Endothelial cell of umbilical vein (primary cell): ENCODE results near the gene PDX1. TPM values are rescaled to one million over a fixed set of nuclear protein-coding genes. Genes with fewer than 3 reads are reported as not detected.

Source experiments
- BruUV-seq: library from RNA; stranded (reverse); fragments of 400-500 nt; replicated peaks from 2 replicates; lab custom pipeline; 2021; lab: Mats Ljungman, UMichigan
- CTCF ChIA-PET: fragments of 300-600, 350-600 bp; sonication (Branson Sonifier 250); formaldehyde crosslinking; loops from one replicate; lab custom pipeline; 2021; ENCODE audit warnings: antibody characterized with exemption, inconsistent platforms; lab: Charles Lee
- POLR2A ChIA-PET: fragments of 300-600, 350-600 bp; sonication (Branson Sonifier 250); formaldehyde crosslinking; loops from one replicate; lab custom pipeline; 2021; ENCODE audit warnings: antibody characterized with exemption, inconsistent platforms; lab: Charles Lee
- DNase-seq: peaks from one replicate; pipeline ENCODE4 v3.0.0-alpha.2; 2011; ENCODE audit warnings: low read depth, low spot score
- FAIRE-seq: peaks from 2 replicates; lab custom pipeline; 2011; peaks lifted over from hg19 to GRCh38; lab: Jason Lieb, UNC
- H2AFZ ChIP-seq: 2 replicates; pipeline ENCODE4 v1.6.0; 2012; ENCODE audit warnings: low read depth, low read length, control low read depth, inconsistent platforms
- H3K27ac ChIP-seq: 2 replicates; pipeline ENCODE4 v1.5.1; 2011; ENCODE audit warnings: low read depth, mild to moderate bottlenecking, control low read depth, low read length, moderate library complexity; ENCODE audit not compliant: insufficient read depth
- H3K27me3 ChIP-seq, 2 experiments: 2 replicates each; pipeline versions ENCODE4 v1.6.0 to v1.6.1; 2011; ENCODE audit warnings: low read length in 2 of 2, mixed read lengths in 1 of 2; ENCODE audit not compliant: control insufficient read depth in 2 of 2, insufficient read depth in 2 of 2
- H3K36me3 ChIP-seq, 2 experiments: 2 replicates in 1 of 2; 3 replicates in 1 of 2; pipeline ENCODE4 v1.5.1; 2011; ENCODE audit warnings: low read length in 2 of 2, mild to moderate bottlenecking in 1 of 2, moderate library complexity in 1 of 2; ENCODE audit not compliant: control insufficient read depth in 2 of 2, insufficient read depth in 2 of 2; ENCODE audit errors: extremely low read depth in 1 of 2
- H3K4me1 ChIP-seq: 3 replicates; pipeline ENCODE4 v1.5.1; 2011; ENCODE audit warnings: mild to moderate bottlenecking, low read length; ENCODE audit not compliant: control insufficient read depth, insufficient read depth; ENCODE audit errors: extremely low read depth
- H3K4me2 ChIP-seq: 2 replicates; pipeline ENCODE4 v1.6.1; 2011; ENCODE audit warnings: low read length, control low read depth, mixed read lengths; ENCODE audit not compliant: insufficient read depth
- H3K4me3 ChIP-seq, 3 experiments: fragments of 200-600 bp in 1 of 3; sonication (generic), shearing (Covaris generic) in 1 of 3; replicated peaks in 1 of 3; 2 replicates each; pipeline ENCODE4 v1.5.1; 2011 to 2016; ENCODE audit warnings: control low read depth in 3 of 3, low read length in 3 of 3, mild to moderate bottlenecking in 2 of 3, inconsistent platforms in 1 of 3, low read depth in 1 of 3, moderate library complexity in 1 of 3; ENCODE audit not compliant: insufficient read depth in 1 of 3
- H3K79me2 ChIP-seq: 2 replicates; pipeline ENCODE4 v1.6.0; 2012; ENCODE audit warnings: low read length, inconsistent platforms; ENCODE audit not compliant: control insufficient read depth, insufficient read depth
- H3K9ac ChIP-seq: replicated peaks from 2 replicates; pipeline ENCODE3; 2011; ENCODE audit warnings: low read length, control low read depth; ENCODE audit not compliant: insufficient read depth; ENCODE audit errors: extremely low read depth
- H3K9me1 ChIP-seq: replicated peaks from 3 replicates; pipeline ENCODE4 v1.6.0; 2011; ENCODE audit warnings: mild to moderate bottlenecking, low read length; ENCODE audit not compliant: control insufficient read depth, insufficient read depth; ENCODE audit errors: extremely low read depth
- H3K9me3 ChIP-seq: replicated peaks from 2 replicates; pipeline ENCODE4 v1.5.1; 2012; ENCODE audit warnings: low read length, inconsistent platforms; ENCODE audit not compliant: control insufficient read depth, insufficient read depth
- H4K20me1 ChIP-seq: replicated peaks from 2 replicates; pipeline ENCODE3; 2011; ENCODE audit warnings: mild to moderate bottlenecking, low read length; ENCODE audit not compliant: control insufficient read depth, insufficient read depth; ENCODE audit errors: extremely low read depth
- CTCF ChIP-seq, 2 donors: IDR thresholded peaks; 1 replicate in 1 of 2; 2 replicates in 1 of 2; pipeline ENCODE4 v1.5.1; 2011; ENCODE audit warnings: low read length in 2 of 2, mild to moderate bottlenecking in 2 of 2, moderate library complexity in 2 of 2, control low read depth in 1 of 2, inconsistent platforms in 1 of 2, low read depth in 1 of 2; ENCODE audit not compliant: insufficient read depth in 1 of 2; ENCODE audit errors: extremely low read depth in 1 of 2
- EZH2 ChIP-seq: IDR thresholded peaks from 2 replicates; pipeline ENCODE4 v1.6.1; 2012; ENCODE audit warnings: borderline replicate concordance, low read depth, mild to moderate bottlenecking, moderate library complexity, low read length, inconsistent platforms; ENCODE audit not compliant: severe bottlenecking
- FOS ChIP-seq: IDR thresholded peaks from 2 replicates; pipeline ENCODE4 v1.6.1; 2011; ENCODE audit warnings: mild to moderate bottlenecking, low read length, moderate library complexity, borderline replicate concordance; ENCODE audit not compliant: insufficient read depth
- GATA2 ChIP-seq: IDR thresholded peaks from 2 replicates; pipeline ENCODE4 v1.7.0; 2011; ENCODE audit warnings: low read depth, mild to moderate bottlenecking, moderate library complexity, mixed read lengths, low read length; ENCODE audit not compliant: insufficient read length, insufficient read depth
- JUN ChIP-seq: IDR thresholded peaks from 2 replicates; pipeline ENCODE4 v1.6.1; 2011; ENCODE audit warnings: borderline replicate concordance, low read depth; ENCODE audit not compliant: insufficient read length, insufficient read depth
- MAX ChIP-seq: IDR thresholded peaks from 2 replicates; pipeline ENCODE4 v1.6.1; 2011; ENCODE audit not compliant: insufficient read depth, insufficient read length
- MYC ChIP-seq: IDR thresholded peaks from one replicate; pipeline ENCODE4 v1.6.1; 2011; ENCODE audit warnings: mild to moderate bottlenecking, low read depth, low read length
- POLR2A ChIP-seq: IDR thresholded peaks from 2 replicates; pipeline ENCODE4 v1.6.1; 2012; ENCODE audit warnings: low read depth, mild to moderate bottlenecking, control low read depth, low read length
- POLR2AphosphoS5 ChIP-seq: IDR thresholded peaks from 2 replicates; pipeline ENCODE4 v1.6.1; 2012; ENCODE audit warnings: low read depth, mild to moderate bottlenecking, control low read depth, low read length, moderate library complexity; ENCODE audit not compliant: insufficient read depth
- dilution Hi-C: fragments of 300-500 bp; cut with MboI; formaldehyde crosslinking; loops from one replicate; pipeline ENCODE4 v1.15.0; 2019; ENCODE audit warnings: low sequenced_read_pairs; ENCODE audit not compliant: extremely low pct_ligation_motif_present
- intact Hi-C: fragments of 100-400 bp; cut with micrococcal nuclease; formaldehyde crosslinking; loops from one replicate; pipeline ENCODE4 v1.10.0; 2022
- polyA plus RNA-seq, 4 experiments: library from polyadenylated mRNA; depleted of rRNA in 3 of 4; stranded (reverse) in 3 of 4; unstranded in 1 of 4; fragments of >200 nt; gene quantifications; 2 replicates each; pipeline versions ENCODE4 v1.2.1 to v1.2.3, GENCODE V29; 2011 to 2012; ENCODE audit warnings: missing spikeins in 1 of 4
- total RNA-seq: library from RNA; stranded (reverse); gene quantifications from 2 replicates; pipeline ENCODE4 v1.2.3, GENCODE V29; 2021

PDX1 gene
- total and polyA plus RNA-seq, 2 donors (not counting 3 experiments of a cell fraction or from before 2014, with no cell fraction given), result not detected

- DNase-seq (no peak), FAIRE-seq (no peak)
- no TSS peak for BruUV-seq
- Histone ChIP-seq H3K27ac (no peak overlapping the region), H3K9me1 (no peaks in the 10 kb centered on the region), H4K20me1 (no peaks in the 10 kb centered on the region), H2AFZ (no peak overlapping the region), H3K4me1 (no peaks in the 10 kb centered on the region), H3K9me3 (no peaks in the 10 kb centered on the region), H3K9ac (no peak overlapping the region), H3K4me3 (no peak overlapping the region), H3K79me2 (no peaks in the 10 kb centered on the region), H3K27me3 (peaks cover 29 to 36% of the 10 kb centered on the region in 2 experiments), H3K4me2 (no peak overlapping the region), H3K36me3 (no peaks in the 10 kb centered on the region)
- dilution Hi-C loops (no loop called here), intact Hi-C loops (no loop called here)
- TF ChIP-seq GATA2 (no peak), MYC (no peak), POLR2A (no peak), CTCF (IDR thresholded peaks at IDR 0.05; ENCODE audit: extremely low read depth in 1 of 2, insufficient read depth in 1 of 2, low read depth in 1 of 2, low read length in 2 of 2) (no peak), EZH2 (no peak), JUN (no peak), MAX (no peak), POLR2AphosphoS5 (no peak), FOS (no peak)
- ChIA-PET POLR2A (no interaction called here), CTCF (interaction anchor here (0.8 to 1.4 kb wide), 5 partner anchors 9 to 103 kb away, joined by 3 to 5 read pairs (median 4); no protein-coding TSS in a partner anchor)
These were observed 13.3 kb downstream of the PDX1 start for GRCh38 chr13:27933118-27933517.
